ENCODE measurements around the gene UBE2F. TPM values are rescaled to one million over a fixed set of nuclear protein-coding genes. Genes with fewer than 3 reads are reported as not detected.

UBE2F gene
- total and polyA plus RNA-seq, 2 experiments from 2014 or later: 52.8 to 66.7 TPM

GRCh38 chr2:238077292-238077691 is 110.5 kb downstream of the UBE2F start:
- Histone ChIP-seq H3K4me1 (ENCODE audit: insufficient read depth) (no peaks in the 10 kb centered on the region), H3K4me2 (no peak overlapping the region), H4K20me1 (ENCODE audit: insufficient read depth, poor library complexity, severe bottlenecking) (no peaks in the 10 kb centered on the region), H3K79me2 (no peaks in the 10 kb centered on the region), H3K27ac (no peak overlapping the region), H3K9me2 (replicated peaks; ENCODE audit: insufficient read depth) (no peaks in the 10 kb centered on the region), H3K27me3 (no peaks in the 10 kb centered on the region), H3K4me3 (no peak overlapping the region), H2AFZ (no peak overlapping the region), H3K36me3 (replicated peaks; ENCODE audit: insufficient read depth, low read depth) (peaks cover 5% of the 10 kb centered on the region), H3K9me3 (ENCODE audit: low read depth) (no peaks in the 10 kb centered on the region)
- TF ChIP-seq EZH2phosphoT487 (IDR thresholded peaks at IDR 0.05; ENCODE audit: low read depth, severe bottlenecking, unreplicated experiment) (no peak), CTCF (IDR thresholded peaks at IDR 0.05; ENCODE audit: poor library complexity) (no peak), EZH2 (IDR thresholded peaks at IDR 0.05; ENCODE audit: borderline replicate concordance) (no peak)
- no peak for DNase-seq (ENCODE audit: low spot score)
- 94% methylated on average over 1 of the region's 1 CpG for WGBS (ENCODE audit: low lambda C conversion rate, missing lambda C conversion rate)

GRCh38 chr2:238079874-238080327 is 113.1 kb downstream of the UBE2F start:
- H3K36me3 ChIP-seq (replicated peaks; ENCODE audit: insufficient read depth, low read depth): peaks cover 5% of the 10 kb centered on the region
- WGBS (ENCODE audit: low lambda C conversion rate, missing lambda C conversion rate): 67% methylated on average over 2 of the region's 2 CpGs
- no peaks in the 10 kb centered on the region for H3K9me2 ChIP-seq (replicated peaks; ENCODE audit: insufficient read depth)
- H3K4me2 ChIP-seq: no peak overlapping the region
- TF ChIP-seq CTCF (IDR thresholded peaks at IDR 0.05; ENCODE audit: poor library complexity) (no peak), EZH2phosphoT487 (IDR thresholded peaks at IDR 0.05; ENCODE audit: low read depth, severe bottlenecking, unreplicated experiment) (no peak), EZH2 (IDR thresholded peaks at IDR 0.05; ENCODE audit: borderline replicate concordance) (no peak)
- H3K4me3 ChIP-seq: no peak overlapping the region
- no peaks in the 10 kb centered on the region for H4K20me1 ChIP-seq (ENCODE audit: insufficient read depth, poor library complexity, severe bottlenecking)
- H2AFZ ChIP-seq: no peak overlapping the region
- no peak overlapping the region for H3K27ac ChIP-seq
- H3K9me3 ChIP-seq (ENCODE audit: low read depth): no peaks in the 10 kb centered on the region
- no peak for DNase-seq (ENCODE audit: low spot score)
- H3K27me3 ChIP-seq: no peaks in the 10 kb centered on the region
- no peaks in the 10 kb centered on the region for H3K4me1 ChIP-seq (ENCODE audit: insufficient read depth)
- no peaks in the 10 kb centered on the region for H3K79me2 ChIP-seq

- Histone ChIP-seq H3K9me2 (replicated peaks; ENCODE audit: insufficient read depth) (no peaks in the 10 kb centered on the region), H3K4me1 (ENCODE audit: insufficient read depth) (no peaks in the 10 kb centered on the region), H3K27me3 (no peaks in the 10 kb centered on the region), H3K4me2 (no peak overlapping the region), H4K20me1 (ENCODE audit: insufficient read depth, poor library complexity, severe bottlenecking) (no peaks in the 10 kb centered on the region), H3K36me3 (replicated peaks; ENCODE audit: insufficient read depth, low read depth) (no peaks in the 10 kb centered on the region), H3K9me3 (ENCODE audit: low read depth) (no peaks in the 10 kb centered on the region), H3K79me2 (no peaks in the 10 kb centered on the region), H2AFZ (no peak overlapping the region), H3K27ac (no peak overlapping the region), H3K4me3 (no peak overlapping the region)
- WGBS (ENCODE audit: low lambda C conversion rate, missing lambda C conversion rate): 98% methylated on average over 15 of the region's 15 CpGs
- no peak for DNase-seq (ENCODE audit: low spot score)
- TF ChIP-seq CTCF (IDR thresholded peaks at IDR 0.05; ENCODE audit: poor library complexity): no peak
- no peak for TF ChIP-seq EZH2phosphoT487 (IDR thresholded peaks at IDR 0.05; ENCODE audit: low read depth, severe bottlenecking, unreplicated experiment)
- TF ChIP-seq EZH2 (IDR thresholded peaks at IDR 0.05; ENCODE audit: borderline replicate concordance): no peak
Measured at GRCh38 chr2:238080518-238080917, 113.7 kb downstream of the UBE2F start.

- Histone ChIP-seq H3K79me2 (no peaks in the 10 kb centered on the region), H3K4me3 (no peak overlapping the region), H3K36me3 (replicated peaks; ENCODE audit: insufficient read depth, low read depth) (no peaks in the 10 kb centered on the region), H3K9me2 (replicated peaks; ENCODE audit: insufficient read depth) (no peaks in the 10 kb centered on the region), H2AFZ (no peak overlapping the region), H3K4me2 (no peak overlapping the region), H3K27me3 (no peaks in the 10 kb centered on the region), H4K20me1 (ENCODE audit: insufficient read depth, poor library complexity, severe bottlenecking) (no peaks in the 10 kb centered on the region), H3K4me1 (ENCODE audit: insufficient read depth) (no peaks in the 10 kb centered on the region), H3K9me3 (ENCODE audit: low read depth) (no peaks in the 10 kb centered on the region), H3K27ac (no peak overlapping the region)
- TF ChIP-seq CTCF (IDR thresholded peaks at IDR 0.05; ENCODE audit: poor library complexity): no peak
- TF ChIP-seq EZH2 (IDR thresholded peaks at IDR 0.05; ENCODE audit: borderline replicate concordance): no peak
- no peak for TF ChIP-seq EZH2phosphoT487 (IDR thresholded peaks at IDR 0.05; ENCODE audit: low read depth, severe bottlenecking, unreplicated experiment)
- WGBS (ENCODE audit: low lambda C conversion rate, missing lambda C conversion rate): 85% methylated on average over 13 of the region's 13 CpGs
- no peak for DNase-seq (ENCODE audit: low spot score)
Measured at GRCh38 chr2:238081150-238081549, 114.3 kb downstream of the UBE2F start.
